SU-DHL-6 (cell line): Measurements from ENCODE around the gene KRT80.

Source experiments
- H2AFZ ChIP-seq: fragments of 200-600 bp; sonication (generic); 2 replicates; pipeline ENCODE4 v1.6.1; 2014; ENCODE audit warnings: low read depth, mild to moderate bottlenecking, moderate library complexity, mixed read lengths, antibody characterized with exemption, low read length; ENCODE audit not compliant: severe bottlenecking
- H3F3A ChIP-seq: fragments of 200-600 bp; shearing (Covaris generic); 2 replicates; pipeline ENCODE4 v1.6.0; 2016; ENCODE audit warnings: antibody characterized with exemption, mild to moderate bottlenecking; ENCODE audit not compliant: insufficient read depth
- H3K27ac ChIP-seq: fragments of 200-600 bp; sonication (generic); 2 replicates; pipeline ENCODE4 v1.5.1; 2016; ENCODE audit warnings: low read depth, mild to moderate bottlenecking, low read length, moderate library complexity, mixed read lengths
- H3K27me3 ChIP-seq: fragments of 200-600 bp; sonication (generic), shearing (Covaris generic); 2 replicates; pipeline ENCODE4 v1.6.0; 2014; ENCODE audit warnings: mild to moderate bottlenecking, low read length
- H3K36me3 ChIP-seq: fragments of 200-600 bp; sonication (generic); 2 replicates; pipeline ENCODE4 v1.6.1; 2014; ENCODE audit warnings: mild to moderate bottlenecking, low read length, mixed read lengths
- H3K4me2 ChIP-seq: fragments of 300-600, 200-600 bp; shearing (Covaris generic), sonication (generic); 2 replicates; pipeline ENCODE4 v1.6.0; 2014; ENCODE audit warnings: low read length, low read depth, mild to moderate bottlenecking; ENCODE audit not compliant: poor library complexity, severe bottlenecking
- H3K4me3 ChIP-seq: fragments of 200-600 bp; sonication (generic); 2 replicates; pipeline ENCODE4 v1.5.1; 2014; ENCODE audit warnings: antibody characterized with exemption, low read length, mild to moderate bottlenecking, mixed read lengths; ENCODE audit not compliant: insufficient read depth, poor library complexity, severe bottlenecking
- H3K79me2 ChIP-seq: fragments of 200-600 bp; sonication (generic); 2 replicates; pipeline ENCODE4 v1.6.1; 2014; ENCODE audit warnings: mild to moderate bottlenecking, low read length, moderate library complexity; ENCODE audit not compliant: insufficient read depth
- H3K9ac ChIP-seq: fragments of 200-600 bp; sonication (generic); 2 replicates; pipeline ENCODE4 v1.7.0; 2014; ENCODE audit warnings: mild to moderate bottlenecking, low read length
- H3K9me2 ChIP-seq: fragments of 200-600 bp; sonication (generic); replicated peaks from 2 replicates; pipeline ENCODE4 v1.6.1; 2014; ENCODE audit warnings: low read length; ENCODE audit not compliant: insufficient read depth
- H3K9me3 ChIP-seq: fragments of 200-600 bp; sonication (generic); 2 replicates; pipeline ENCODE4 v1.6.1; 2014; ENCODE audit warnings: low read length, mixed read lengths; ENCODE audit not compliant: insufficient read depth
- H4K20me1 ChIP-seq: fragments of 200-600 bp; sonication (generic); 2 replicates; pipeline ENCODE4 v1.6.1; 2014; ENCODE audit warnings: low read depth, mild to moderate bottlenecking, antibody characterized with exemption, low read length, moderate library complexity, mixed read lengths
- EZH2phosphoT487 ChIP-seq: fragments of 200-600 bp; sonication (generic), shearing (Covaris generic); conservative IDR thresholded peaks from 2 replicates; pipeline ENCODE4 v1.6.1; 2018; ENCODE audit warnings: mild to moderate bottlenecking, antibody characterized with exemption, low read length, moderate library complexity, mixed read lengths
- TF ChIP-seq, protein P1 (sequence below): fragments of 200-600 bp; sonication (generic); IDR thresholded peaks from one replicate; pipeline ENCODE4 v1.5.1; 2017; ENCODE audit warnings: antibody characterized with exemption, mild to moderate bottlenecking, low read length, moderate library complexity; ENCODE audit not compliant: insufficient read depth, poor library complexity, severe bottlenecking

Gene KRT80

DNA sequence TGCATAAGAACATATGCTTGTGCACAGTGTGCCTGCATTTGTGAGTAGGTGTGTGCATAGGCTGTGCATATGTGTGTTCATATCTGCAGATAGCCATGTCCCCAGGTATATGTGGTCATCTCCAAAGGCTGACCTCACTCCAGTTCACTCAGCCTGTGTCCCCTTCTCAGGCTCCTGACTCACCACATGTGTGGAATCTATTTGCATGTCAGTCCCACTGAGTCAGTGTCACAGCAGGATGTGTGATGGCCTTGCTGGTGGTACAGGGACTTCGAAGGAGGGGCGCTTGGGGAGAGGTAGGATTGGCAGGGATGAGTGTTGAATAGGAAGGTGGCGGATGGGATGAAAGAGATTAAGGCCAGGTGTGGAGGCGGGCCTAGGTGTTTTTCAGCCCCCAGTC is 35.5 kb downstream of the KRT80 start:
- Histone ChIP-seq H3K27ac (no peak overlapping the region), H2AFZ (no peak overlapping the region), H3K27me3 (no peaks in the 10 kb centered on the region), H4K20me1 (no peaks in the 10 kb centered on the region), H3F3A (no peaks in the 10 kb centered on the region), H3K9me3 (no peaks in the 10 kb centered on the region), H3K4me2 (no peak overlapping the region), H3K9me2 (no peaks in the 10 kb centered on the region), H3K36me3 (no peaks in the 10 kb centered on the region), H3K4me3 (no peak overlapping the region), H3K79me2 (no peaks in the 10 kb centered on the region), H3K9ac (no peak overlapping the region)
- TF ChIP-seq EZH2phosphoT487, result no peak
- TF ChIP-seq, protein P1, sequence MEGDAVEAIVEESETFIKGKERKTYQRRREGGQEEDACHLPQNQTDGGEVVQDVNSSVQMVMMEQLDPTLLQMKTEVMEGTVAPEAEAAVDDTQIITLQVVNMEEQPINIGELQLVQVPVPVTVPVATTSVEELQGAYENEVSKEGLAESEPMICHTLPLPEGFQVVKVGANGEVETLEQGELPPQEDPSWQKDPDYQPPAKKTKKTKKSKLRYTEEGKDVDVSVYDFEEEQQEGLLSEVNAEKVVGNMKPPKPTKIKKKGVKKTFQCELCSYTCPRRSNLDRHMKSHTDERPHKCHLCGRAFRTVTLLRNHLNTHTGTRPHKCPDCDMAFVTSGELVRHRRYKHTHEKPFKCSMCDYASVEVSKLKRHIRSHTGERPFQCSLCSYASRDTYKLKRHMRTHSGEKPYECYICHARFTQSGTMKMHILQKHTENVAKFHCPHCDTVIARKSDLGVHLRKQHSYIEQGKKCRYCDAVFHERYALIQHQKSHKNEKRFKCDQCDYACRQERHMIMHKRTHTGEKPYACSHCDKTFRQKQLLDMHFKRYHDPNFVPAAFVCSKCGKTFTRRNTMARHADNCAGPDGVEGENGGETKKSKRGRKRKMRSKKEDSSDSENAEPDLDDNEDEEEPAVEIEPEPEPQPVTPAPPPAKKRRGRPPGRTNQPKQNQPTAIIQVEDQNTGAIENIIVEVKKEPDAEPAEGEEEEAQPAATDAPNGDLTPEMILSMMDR, result no peak

DNA sequence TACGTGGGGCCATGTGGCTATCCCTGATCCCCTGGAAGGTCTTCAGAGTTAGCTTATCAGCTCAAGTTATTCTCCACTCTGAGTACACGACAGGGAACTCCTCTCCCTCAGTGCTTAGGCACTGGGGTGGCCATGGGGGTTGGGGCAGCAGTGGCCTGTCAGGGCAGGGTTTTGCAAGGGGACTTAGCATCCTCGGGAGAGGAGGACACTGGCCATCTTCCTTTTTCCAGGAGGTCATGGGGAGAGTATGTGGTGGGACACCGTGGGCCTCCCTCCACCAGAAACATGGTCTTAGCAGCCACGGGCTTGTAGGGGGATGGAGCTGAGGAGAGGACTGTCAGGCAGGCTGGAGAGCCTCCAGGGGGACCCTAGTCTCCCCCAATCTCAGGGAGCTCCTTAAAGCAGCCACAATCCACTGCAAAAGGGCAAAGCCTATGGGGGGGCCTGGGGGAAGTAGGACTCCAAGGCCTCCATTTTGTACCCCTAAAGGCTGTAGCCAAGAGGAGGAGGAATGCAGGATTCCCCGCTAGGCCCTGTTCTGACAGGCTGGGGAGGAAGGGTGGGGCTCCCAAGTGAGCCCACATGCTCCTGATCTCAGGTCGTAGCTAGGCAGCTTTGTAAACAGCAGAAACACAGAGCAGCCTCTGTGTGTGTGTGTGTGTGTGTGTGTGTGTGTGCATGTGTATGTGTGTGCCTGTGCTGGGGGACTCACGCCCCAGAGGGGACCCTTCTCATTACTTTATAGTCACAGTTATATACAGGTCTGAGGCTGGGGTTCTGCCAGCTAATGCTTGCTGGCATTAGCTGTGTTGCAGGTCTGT is 36.6 kb downstream of the KRT80 start:
- Histone ChIP-seq H3K9me3 (no peaks in the 10 kb centered on the region), H3K27ac (no peak overlapping the region), H3K79me2 (no peaks in the 10 kb centered on the region), H3K9me2 (no peaks in the 10 kb centered on the region), H3K36me3 (no peaks in the 10 kb centered on the region), H3F3A (no peaks in the 10 kb centered on the region), H3K4me3 (no peak overlapping the region), H3K27me3 (no peaks in the 10 kb centered on the region), H4K20me1 (no peaks in the 10 kb centered on the region), H2AFZ (no peak overlapping the region), H3K4me2 (no peak overlapping the region), H3K9ac (no peak overlapping the region)
- no peak for TF ChIP-seq EZH2phosphoT487
- TF ChIP-seq, protein P1, result no peak

DNA sequence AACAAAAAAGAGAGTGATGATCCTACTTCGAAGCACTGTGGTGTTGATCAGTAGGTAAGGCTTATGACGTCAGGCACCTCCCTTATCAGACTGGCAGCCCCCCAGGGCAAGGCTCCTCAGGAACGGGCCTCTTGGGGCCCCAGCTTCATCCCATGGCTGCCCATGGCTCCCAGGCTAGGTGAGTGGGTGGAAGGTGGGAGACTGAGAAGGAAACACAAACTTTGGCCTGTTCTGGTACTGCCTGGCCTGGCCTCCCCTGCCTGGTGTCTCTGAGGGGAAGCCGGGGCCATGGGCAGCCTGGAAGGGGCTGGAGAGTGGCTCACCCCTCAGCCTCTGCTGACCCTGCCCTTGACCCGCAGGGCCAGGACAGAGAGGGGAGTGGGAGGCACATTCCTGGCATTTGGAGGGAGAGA is 38.9 kb downstream of the KRT80 start:
- H3F3A ChIP-seq, result no peaks in the 10 kb centered on the region
- no peak overlapping the region for H3K4me2 ChIP-seq
- no peaks in the 10 kb centered on the region for H3K27me3 ChIP-seq
- H3K79me2 ChIP-seq, result no peaks in the 10 kb centered on the region
- no peak overlapping the region for H3K9ac ChIP-seq
- TF ChIP-seq EZH2phosphoT487, result no peak
- TF ChIP-seq, protein P1, result no peak
- no peaks in the 10 kb centered on the region for H3K9me2 ChIP-seq
- H3K36me3 ChIP-seq, result no peaks in the 10 kb centered on the region
- H3K4me3 ChIP-seq, result no peak overlapping the region
- H3K9me3 ChIP-seq, result no peaks in the 10 kb centered on the region
- H3K27ac ChIP-seq, result no peak overlapping the region
- no peaks in the 10 kb centered on the region for H4K20me1 ChIP-seq
- no peak overlapping the region for H2AFZ ChIP-seq
